Liver (tissue), 9 donors: Measurements from ENCODE around the gene RPS2. TPM values are rescaled to one million over a fixed set of nuclear protein-coding genes. Genes with fewer than 3 reads are reported as not detected.
A peak's percentile ranks its signal among the peaks of the same experiment; 100 is the strongest.

ENCODE experiments used
- DNase-seq: peaks from one replicate; pipeline ENCODE4 v3.0.0-alpha.2; 2017; ENCODE audit warnings: low spot score
- H3K27ac ChIP-seq, 2 donors: one replicate each; pipeline ENCODE4 v1.7.0; 2013; ENCODE audit warnings: inconsistent platforms in 2 of 2, low read length in 2 of 2, control low read depth in 1 of 2, low read depth in 1 of 2, mild to moderate bottlenecking in 1 of 2
- H3K27me3 ChIP-seq, 4 donors: one replicate each; pipeline versions ENCODE4 v1.6.1 to v1.7.0; 2013; ENCODE audit warnings: low read length in 3 of 4, inconsistent platforms in 1 of 4, mild to moderate bottlenecking in 1 of 4, moderate library complexity in 1 of 4; ENCODE audit not compliant: control insufficient read depth in 4 of 4, insufficient read depth in 4 of 4
- H3K36me3 ChIP-seq, 4 donors: one replicate each; pipeline versions ENCODE4 v1.6.1 to v1.7.0; 2013; ENCODE audit warnings: low read length in 3 of 4, mild to moderate bottlenecking in 3 of 4, low read depth in 1 of 4, moderate library complexity in 1 of 4; ENCODE audit not compliant: control insufficient read depth in 4 of 4, insufficient read depth in 3 of 4
- H3K4me1 ChIP-seq, 4 donors: one replicate each; pipeline versions ENCODE4 v1.6.1 to v1.7.0; 2013; ENCODE audit warnings: low read length in 3 of 4, mild to moderate bottlenecking in 3 of 4, moderate library complexity in 1 of 4; ENCODE audit not compliant: control insufficient read depth in 4 of 4, insufficient read depth in 4 of 4
- H3K4me3 ChIP-seq, 3 donors: one replicate each; pipeline versions ENCODE4 v1.6.1 to v1.7.0; 2013; ENCODE audit warnings: low read length in 3 of 3, control low read depth in 1 of 3, low read depth in 1 of 3, mild to moderate bottlenecking in 1 of 3
- H3K9ac ChIP-seq, 2 donors: one replicate each; pipeline ENCODE4 v1.7.0; 2013; ENCODE audit warnings: low read length in 2 of 2, mild to moderate bottlenecking in 2 of 2, moderate library complexity in 2 of 2, control low read depth in 1 of 2, low read depth in 1 of 2
- H3K9me3 ChIP-seq, 4 donors: one replicate each; pipeline versions ENCODE4 v1.6.1 to v1.7.0; 2013; ENCODE audit warnings: low read length in 3 of 4; ENCODE audit not compliant: control insufficient read depth in 4 of 4
- EGR1 ChIP-seq, 2 donors: IDR thresholded peaks; 2 replicates each; pipeline ENCODE4 v1.6.1; 2016 to 2018; ENCODE audit warnings: antibody characterized with exemption in 2 of 2, low read depth in 2 of 2
- FOXA1 ChIP-seq: IDR thresholded peaks from 2 replicates; pipeline ENCODE4 v1.6.1; 2016; ENCODE audit warnings: antibody characterized with exemption
- FOXA2 ChIP-seq: IDR thresholded peaks from 2 replicates; pipeline ENCODE4 v1.6.1; 2016; ENCODE audit warnings: antibody characterized with exemption
- GABPA ChIP-seq, 2 donors: IDR thresholded peaks in 1 of 2; conservative IDR thresholded peaks in 1 of 2; 2 replicates each; pipeline ENCODE4 v1.6.1; 2016; ENCODE audit warnings: antibody characterized with exemption in 2 of 2, mild to moderate bottlenecking in 1 of 2, moderate library complexity in 1 of 2
- HNF4A ChIP-seq, 2 donors: conservative IDR thresholded peaks; 2 replicates each; pipeline ENCODE4 v1.6.1; 2016; ENCODE audit warnings: antibody characterized with exemption in 2 of 2, mild to moderate bottlenecking in 2 of 2
- HNF4G ChIP-seq: IDR thresholded peaks from 2 replicates; pipeline ENCODE4 v1.6.1; 2016; ENCODE audit warnings: antibody characterized with exemption
- JUND ChIP-seq, 2 donors: IDR thresholded peaks; 2 replicates each; pipeline ENCODE4 v1.6.1; 2016; ENCODE audit warnings: antibody characterized with exemption in 2 of 2
- NR2F2 ChIP-seq: IDR thresholded peaks from 2 replicates; pipeline ENCODE4 v1.6.1; 2016; ENCODE audit warnings: antibody characterized with exemption
- RAD21 ChIP-seq, 2 donors: IDR thresholded peaks; 2 replicates each; pipeline ENCODE4 v1.6.1; 2016; ENCODE audit warnings: antibody characterized with exemption in 2 of 2, mild to moderate bottlenecking in 2 of 2
- SP1 ChIP-seq: IDR thresholded peaks from 2 replicates; pipeline ENCODE4 v1.6.1; 2018; ENCODE audit warnings: antibody characterized with exemption, mild to moderate bottlenecking
- TAF1 ChIP-seq: conservative IDR thresholded peaks from 2 replicates; pipeline ENCODE4 v1.6.1; 2016; ENCODE audit warnings: antibody characterized with exemption, mild to moderate bottlenecking
- YY1 ChIP-seq: IDR thresholded peaks from 2 replicates; pipeline ENCODE4 v1.6.1; 2016; ENCODE audit warnings: antibody characterized with exemption, mild to moderate bottlenecking
- WGBS: extraction: QIAGEN DNeasy Blood & Tissue Kit; methylation state at CpG from one replicate; pipeline ENCODE4 v1.1.7; 2013; 5-methylcytosine and 5-hydroxymethylcytosine counted together
- polyA plus RNA-seq, 2 donors: library from polyadenylated mRNA; stranded (reverse) in 1 of 2; unstranded in 1 of 2; fragments of 200-250 nt in 1 of 2; fragments of >200 nt in 1 of 2; fragmentation: Nextera tagmentation in 1 of 2; extraction: Ambion mirVana in 1 of 2; gene quantifications; one replicate each; pipeline versions ENCODE4 v1.2.1 to v1.2.3, GENCODE V29; 2013 to 2015
- total RNA-seq, 2 donors: library from RNA; depleted of rRNA; stranded (reverse); fragments of >200 nt; gene quantifications; one replicate each; pipeline ENCODE4 v1.2.3, GENCODE V29; 2014
- TF ChIP-seq, protein P1 (sequence below): IDR thresholded peaks from 2 replicates; pipeline ENCODE4 v1.6.1; 2016; ENCODE audit warnings: antibody characterized with exemption, mild to moderate bottlenecking
- TF ChIP-seq, protein P2 (sequence below): IDR thresholded peaks from 2 replicates; pipeline ENCODE4 v1.6.1; 2016; ENCODE audit warnings: antibody characterized with exemption
- TF ChIP-seq, protein P3 (sequence below): IDR thresholded peaks from 2 replicates; pipeline ENCODE4 v1.6.1; 2016; ENCODE audit warnings: antibody characterized with exemption
- TF ChIP-seq, protein P4 (sequence below): fragments of 150-350 bp; IDR thresholded peaks from 2 replicates; pipeline ENCODE4 v1.5.1; 2017; ENCODE audit warnings: improper control_type of control experiment, low read depth, low read length; ENCODE audit not compliant: missing input control
- TF ChIP-seq, protein P5 (sequence below): IDR thresholded peaks from 2 replicates; pipeline ENCODE4 v1.6.1; 2016; ENCODE audit warnings: antibody characterized with exemption
- donor health status: healthy.
- donor health status: healthy.
- donor health status: healthy.
- donor health status: healthy.
- donor health status: healthy.

The RPS2 gene
- total and polyA plus RNA-seq, 4 donors = 524 to 1,440 (median 940) TPM

DNA sequence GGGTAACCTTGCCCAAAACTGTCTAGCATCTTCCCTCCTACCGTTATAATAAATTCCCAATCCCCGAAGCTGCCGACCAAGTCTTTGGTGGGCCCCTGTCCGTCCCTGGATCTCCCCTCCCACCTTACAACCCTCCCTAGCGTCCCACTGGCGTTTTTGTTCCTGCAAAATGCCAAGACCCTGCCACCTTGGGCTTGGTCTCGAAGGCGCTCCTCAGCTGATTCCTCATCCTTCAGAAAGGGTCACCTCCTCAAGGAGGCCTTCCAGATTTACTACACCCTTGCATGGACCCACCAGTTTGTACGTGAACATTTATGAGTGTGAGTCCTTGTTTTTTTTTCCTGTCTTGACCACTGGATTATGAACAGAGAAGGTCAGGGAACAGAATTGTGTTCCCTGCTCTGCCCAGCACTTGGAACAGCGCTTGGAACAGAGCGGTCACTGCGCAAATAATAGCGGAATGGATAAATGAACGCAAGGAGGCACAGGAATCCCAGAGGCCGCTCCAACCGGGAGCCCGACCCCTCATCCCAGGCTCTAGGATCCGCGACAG lies 18.4 kb upstream of the RPS2 start:
- no peak for DNase-seq
- H3K9me3 ChIP-seq = no peaks in the 10 kb centered on the region
- H3K4me3 ChIP-seq = peak overlapping the region in 2 of 3 donors; percentile 39 to 90
- no peak overlapping the region for H3K9ac ChIP-seq
- peaks cover 0 to 22% (median under 1%) of the 10 kb centered on the region in 4 donors for H3K36me3 ChIP-seq
- peak overlapping the region; percentile 83 to 87 for H3K27ac ChIP-seq
- WGBS = 40% methylated on average over 19 of the region's 19 CpGs
- H3K4me1 ChIP-seq = peaks cover 5 to 31% (median 17%) of the 10 kb centered on the region in 4 donors
- no peaks in the 10 kb centered on the region for H3K27me3 ChIP-seq
- no peak for TF ChIP-seq JUND (IDR thresholded peaks at IDR 0.05)
- TF ChIP-seq, protein P1, sequence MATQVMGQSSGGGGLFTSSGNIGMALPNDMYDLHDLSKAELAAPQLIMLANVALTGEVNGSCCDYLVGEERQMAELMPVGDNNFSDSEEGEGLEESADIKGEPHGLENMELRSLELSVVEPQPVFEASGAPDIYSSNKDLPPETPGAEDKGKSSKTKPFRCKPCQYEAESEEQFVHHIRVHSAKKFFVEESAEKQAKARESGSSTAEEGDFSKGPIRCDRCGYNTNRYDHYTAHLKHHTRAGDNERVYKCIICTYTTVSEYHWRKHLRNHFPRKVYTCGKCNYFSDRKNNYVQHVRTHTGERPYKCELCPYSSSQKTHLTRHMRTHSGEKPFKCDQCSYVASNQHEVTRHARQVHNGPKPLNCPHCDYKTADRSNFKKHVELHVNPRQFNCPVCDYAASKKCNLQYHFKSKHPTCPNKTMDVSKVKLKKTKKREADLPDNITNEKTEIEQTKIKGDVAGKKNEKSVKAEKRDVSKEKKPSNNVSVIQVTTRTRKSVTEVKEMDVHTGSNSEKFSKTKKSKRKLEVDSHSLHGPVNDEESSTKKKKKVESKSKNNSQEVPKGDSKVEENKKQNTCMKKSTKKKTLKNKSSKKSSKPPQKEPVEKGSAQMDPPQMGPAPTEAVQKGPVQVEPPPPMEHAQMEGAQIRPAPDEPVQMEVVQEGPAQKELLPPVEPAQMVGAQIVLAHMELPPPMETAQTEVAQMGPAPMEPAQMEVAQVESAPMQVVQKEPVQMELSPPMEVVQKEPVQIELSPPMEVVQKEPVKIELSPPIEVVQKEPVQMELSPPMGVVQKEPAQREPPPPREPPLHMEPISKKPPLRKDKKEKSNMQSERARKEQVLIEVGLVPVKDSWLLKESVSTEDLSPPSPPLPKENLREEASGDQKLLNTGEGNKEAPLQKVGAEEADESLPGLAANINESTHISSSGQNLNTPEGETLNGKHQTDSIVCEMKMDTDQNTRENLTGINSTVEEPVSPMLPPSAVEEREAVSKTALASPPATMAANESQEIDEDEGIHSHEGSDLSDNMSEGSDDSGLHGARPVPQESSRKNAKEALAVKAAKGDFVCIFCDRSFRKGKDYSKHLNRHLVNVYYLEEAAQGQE = no peak
- TF ChIP-seq, protein P2, sequence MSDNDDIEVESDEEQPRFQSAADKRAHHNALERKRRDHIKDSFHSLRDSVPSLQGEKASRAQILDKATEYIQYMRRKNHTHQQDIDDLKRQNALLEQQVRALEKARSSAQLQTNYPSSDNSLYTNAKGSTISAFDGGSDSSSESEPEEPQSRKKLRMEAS = no peak
- TF ChIP-seq SP1 = no peak
- TF ChIP-seq, protein P3, sequence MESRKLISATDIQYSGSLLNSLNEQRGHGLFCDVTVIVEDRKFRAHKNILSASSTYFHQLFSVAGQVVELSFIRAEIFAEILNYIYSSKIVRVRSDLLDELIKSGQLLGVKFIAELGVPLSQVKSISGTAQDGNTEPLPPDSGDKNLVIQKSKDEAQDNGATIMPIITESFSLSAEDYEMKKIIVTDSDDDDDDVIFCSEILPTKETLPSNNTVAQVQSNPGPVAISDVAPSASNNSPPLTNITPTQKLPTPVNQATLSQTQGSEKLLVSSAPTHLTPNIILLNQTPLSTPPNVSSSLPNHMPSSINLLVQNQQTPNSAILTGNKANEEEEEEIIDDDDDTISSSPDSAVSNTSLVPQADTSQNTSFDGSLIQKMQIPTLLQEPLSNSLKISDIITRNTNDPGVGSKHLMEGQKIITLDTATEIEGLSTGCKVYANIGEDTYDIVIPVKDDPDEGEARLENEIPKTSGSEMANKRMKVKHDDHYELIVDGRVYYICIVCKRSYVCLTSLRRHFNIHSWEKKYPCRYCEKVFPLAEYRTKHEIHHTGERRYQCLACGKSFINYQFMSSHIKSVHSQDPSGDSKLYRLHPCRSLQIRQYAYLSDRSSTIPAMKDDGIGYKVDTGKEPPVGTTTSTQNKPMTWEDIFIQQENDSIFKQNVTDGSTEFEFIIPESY = no peak
- no peak for TF ChIP-seq EGR1 (IDR thresholded peaks at IDR 0.05; ENCODE audit: low read depth in 2 of 2)
- TF ChIP-seq YY1 = no peak
- no peak for TF ChIP-seq FOXA2
- TF ChIP-seq, protein P4, sequence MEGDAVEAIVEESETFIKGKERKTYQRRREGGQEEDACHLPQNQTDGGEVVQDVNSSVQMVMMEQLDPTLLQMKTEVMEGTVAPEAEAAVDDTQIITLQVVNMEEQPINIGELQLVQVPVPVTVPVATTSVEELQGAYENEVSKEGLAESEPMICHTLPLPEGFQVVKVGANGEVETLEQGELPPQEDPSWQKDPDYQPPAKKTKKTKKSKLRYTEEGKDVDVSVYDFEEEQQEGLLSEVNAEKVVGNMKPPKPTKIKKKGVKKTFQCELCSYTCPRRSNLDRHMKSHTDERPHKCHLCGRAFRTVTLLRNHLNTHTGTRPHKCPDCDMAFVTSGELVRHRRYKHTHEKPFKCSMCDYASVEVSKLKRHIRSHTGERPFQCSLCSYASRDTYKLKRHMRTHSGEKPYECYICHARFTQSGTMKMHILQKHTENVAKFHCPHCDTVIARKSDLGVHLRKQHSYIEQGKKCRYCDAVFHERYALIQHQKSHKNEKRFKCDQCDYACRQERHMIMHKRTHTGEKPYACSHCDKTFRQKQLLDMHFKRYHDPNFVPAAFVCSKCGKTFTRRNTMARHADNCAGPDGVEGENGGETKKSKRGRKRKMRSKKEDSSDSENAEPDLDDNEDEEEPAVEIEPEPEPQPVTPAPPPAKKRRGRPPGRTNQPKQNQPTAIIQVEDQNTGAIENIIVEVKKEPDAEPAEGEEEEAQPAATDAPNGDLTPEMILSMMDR = no peak
- TF ChIP-seq FOXA1 = no peak
- no peak for TF ChIP-seq TAF1
- no peak for TF ChIP-seq GABPA (IDR thresholded peaks at IDR 0.05 in 1 of 2, conservative IDR thresholded peaks at IDR 0.05 in 1 of 2)
- TF ChIP-seq NR2F2 = no peak
- TF ChIP-seq HNF4G = no peak
- TF ChIP-seq, protein P5, sequence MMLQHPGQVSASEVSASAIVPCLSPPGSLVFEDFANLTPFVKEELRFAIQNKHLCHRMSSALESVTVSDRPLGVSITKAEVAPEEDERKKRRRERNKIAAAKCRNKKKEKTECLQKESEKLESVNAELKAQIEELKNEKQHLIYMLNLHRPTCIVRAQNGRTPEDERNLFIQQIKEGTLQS = no peak

DNA sequence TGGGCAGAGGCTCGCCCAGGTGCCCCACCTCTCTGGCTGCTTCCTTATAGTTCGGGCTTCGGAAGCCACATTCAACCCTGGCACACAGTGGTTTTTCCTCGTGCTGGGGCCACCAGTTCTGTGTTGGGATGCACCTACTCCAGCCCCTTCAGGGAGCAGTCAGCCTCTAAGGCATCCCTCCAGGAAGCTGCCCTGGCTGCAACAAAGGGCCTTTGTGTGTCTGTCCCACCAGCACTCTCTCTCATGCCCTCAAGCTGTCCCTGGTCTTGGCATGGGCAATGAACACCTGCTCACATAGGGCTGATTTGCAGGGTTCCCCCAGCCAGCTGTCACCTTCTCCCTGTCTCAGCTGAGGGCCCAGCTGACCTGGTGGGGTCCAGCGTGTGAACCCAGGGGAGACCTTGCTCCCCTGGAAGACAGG lies 17.4 kb upstream of the RPS2 start:
- Histone ChIP-seq H3K27me3 (no peaks in the 10 kb centered on the region), H3K36me3 (peaks cover 0 to 30% (median 3%) of the 10 kb centered on the region in 4 donors), H3K27ac (no peak overlapping the region), H3K4me1 (peaks cover 5 to 31% (median 17%) of the 10 kb centered on the region in 4 donors), H3K4me3 (no peak overlapping the region), H3K9me3 (no peaks in the 10 kb centered on the region), H3K9ac (no peak overlapping the region)
- no peak for DNase-seq
- 62% methylated on average over 5 of the region's 5 CpGs for WGBS
- TF ChIP-seq SP1 (no peak), NR2F2 (no peak), TAF1 (no peak), FOXA2 (no peak), RAD21 (IDR thresholded peaks at IDR 0.05) (no peak), HNF4A (conservative IDR thresholded peaks at IDR 0.05) (no peak)
- TF ChIP-seq, protein P5 = no peak
- TF ChIP-seq, protein P4 = no peak
- TF ChIP-seq, protein P2 = no peak
